ENCODE data around the gene HLA-DMB. TPM values are rescaled to one million over a fixed set of nuclear protein-coding genes. Genes with fewer than 3 reads are reported as not detected.
A peak's percentile ranks its signal among the peaks of the same experiment; 100 is the strongest.

HLA-DMB gene
- total and polyA plus RNA-seq, 10 of the 15 experiments (the other 5 are each of a cell fraction or from before 2014, with no cell fraction given): 114 to 173 (median 150) TPM

DNA sequence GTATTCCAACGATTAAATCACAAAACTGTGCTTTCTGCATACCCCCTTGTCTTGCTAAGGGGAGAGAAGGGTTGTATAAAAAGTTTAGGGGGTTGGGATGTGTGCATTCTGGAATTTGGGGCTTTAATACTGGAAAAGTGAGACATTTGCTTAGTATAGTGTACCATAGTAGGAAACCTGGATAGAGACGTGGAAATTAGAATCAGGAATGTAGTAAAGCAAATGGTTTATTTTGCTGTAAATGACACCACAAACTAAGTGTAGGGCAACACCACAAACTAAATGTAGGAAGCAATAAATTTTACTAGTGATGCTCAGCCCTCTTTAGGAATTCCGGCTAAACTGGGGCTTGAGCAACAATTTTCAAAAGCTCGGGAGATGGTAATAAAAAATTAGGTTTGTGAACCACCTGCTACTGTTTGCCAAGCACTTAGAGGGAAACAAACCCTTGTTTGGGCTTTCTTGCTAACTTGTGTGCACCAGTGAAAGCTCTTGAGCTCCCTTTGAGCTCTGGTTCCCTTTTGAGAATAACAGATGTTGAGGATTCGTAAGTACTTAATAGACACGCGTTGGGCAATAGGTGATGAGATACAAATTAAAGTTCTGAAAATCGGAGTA is 41.4 kb upstream of the HLA-DMB start (continued):
- no peak for TF ChIP-seq EGR1 (IDR thresholded peaks at IDR 0.05; ENCODE audit: borderline replicate concordance in 1 of 2, low read depth in 2 of 2, low read length in 2 of 2)
- TF ChIP-seq NRF1 (conservative IDR thresholded peaks at IDR 0.05; ENCODE audit: low read depth, low read length): no peak
- TF ChIP-seq RBBP5 (conservative IDR thresholded peaks at IDR 0.05): no peak
- TF ChIP-seq ZBTB33 (IDR thresholded peaks at IDR 0.05): no peak
- TF ChIP-seq BMI1 (IDR thresholded peaks at IDR 0.05; ENCODE audit: borderline replicate concordance): 0 out of 2 replicates have a peak, but pooled peaks have one; percentile 20
- TF ChIP-seq, protein P1, sequence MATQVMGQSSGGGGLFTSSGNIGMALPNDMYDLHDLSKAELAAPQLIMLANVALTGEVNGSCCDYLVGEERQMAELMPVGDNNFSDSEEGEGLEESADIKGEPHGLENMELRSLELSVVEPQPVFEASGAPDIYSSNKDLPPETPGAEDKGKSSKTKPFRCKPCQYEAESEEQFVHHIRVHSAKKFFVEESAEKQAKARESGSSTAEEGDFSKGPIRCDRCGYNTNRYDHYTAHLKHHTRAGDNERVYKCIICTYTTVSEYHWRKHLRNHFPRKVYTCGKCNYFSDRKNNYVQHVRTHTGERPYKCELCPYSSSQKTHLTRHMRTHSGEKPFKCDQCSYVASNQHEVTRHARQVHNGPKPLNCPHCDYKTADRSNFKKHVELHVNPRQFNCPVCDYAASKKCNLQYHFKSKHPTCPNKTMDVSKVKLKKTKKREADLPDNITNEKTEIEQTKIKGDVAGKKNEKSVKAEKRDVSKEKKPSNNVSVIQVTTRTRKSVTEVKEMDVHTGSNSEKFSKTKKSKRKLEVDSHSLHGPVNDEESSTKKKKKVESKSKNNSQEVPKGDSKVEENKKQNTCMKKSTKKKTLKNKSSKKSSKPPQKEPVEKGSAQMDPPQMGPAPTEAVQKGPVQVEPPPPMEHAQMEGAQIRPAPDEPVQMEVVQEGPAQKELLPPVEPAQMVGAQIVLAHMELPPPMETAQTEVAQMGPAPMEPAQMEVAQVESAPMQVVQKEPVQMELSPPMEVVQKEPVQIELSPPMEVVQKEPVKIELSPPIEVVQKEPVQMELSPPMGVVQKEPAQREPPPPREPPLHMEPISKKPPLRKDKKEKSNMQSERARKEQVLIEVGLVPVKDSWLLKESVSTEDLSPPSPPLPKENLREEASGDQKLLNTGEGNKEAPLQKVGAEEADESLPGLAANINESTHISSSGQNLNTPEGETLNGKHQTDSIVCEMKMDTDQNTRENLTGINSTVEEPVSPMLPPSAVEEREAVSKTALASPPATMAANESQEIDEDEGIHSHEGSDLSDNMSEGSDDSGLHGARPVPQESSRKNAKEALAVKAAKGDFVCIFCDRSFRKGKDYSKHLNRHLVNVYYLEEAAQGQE (IDR thresholded peaks at IDR 0.05; ENCODE audit: low read depth, low read length): no peak
- TF ChIP-seq, protein P2, sequence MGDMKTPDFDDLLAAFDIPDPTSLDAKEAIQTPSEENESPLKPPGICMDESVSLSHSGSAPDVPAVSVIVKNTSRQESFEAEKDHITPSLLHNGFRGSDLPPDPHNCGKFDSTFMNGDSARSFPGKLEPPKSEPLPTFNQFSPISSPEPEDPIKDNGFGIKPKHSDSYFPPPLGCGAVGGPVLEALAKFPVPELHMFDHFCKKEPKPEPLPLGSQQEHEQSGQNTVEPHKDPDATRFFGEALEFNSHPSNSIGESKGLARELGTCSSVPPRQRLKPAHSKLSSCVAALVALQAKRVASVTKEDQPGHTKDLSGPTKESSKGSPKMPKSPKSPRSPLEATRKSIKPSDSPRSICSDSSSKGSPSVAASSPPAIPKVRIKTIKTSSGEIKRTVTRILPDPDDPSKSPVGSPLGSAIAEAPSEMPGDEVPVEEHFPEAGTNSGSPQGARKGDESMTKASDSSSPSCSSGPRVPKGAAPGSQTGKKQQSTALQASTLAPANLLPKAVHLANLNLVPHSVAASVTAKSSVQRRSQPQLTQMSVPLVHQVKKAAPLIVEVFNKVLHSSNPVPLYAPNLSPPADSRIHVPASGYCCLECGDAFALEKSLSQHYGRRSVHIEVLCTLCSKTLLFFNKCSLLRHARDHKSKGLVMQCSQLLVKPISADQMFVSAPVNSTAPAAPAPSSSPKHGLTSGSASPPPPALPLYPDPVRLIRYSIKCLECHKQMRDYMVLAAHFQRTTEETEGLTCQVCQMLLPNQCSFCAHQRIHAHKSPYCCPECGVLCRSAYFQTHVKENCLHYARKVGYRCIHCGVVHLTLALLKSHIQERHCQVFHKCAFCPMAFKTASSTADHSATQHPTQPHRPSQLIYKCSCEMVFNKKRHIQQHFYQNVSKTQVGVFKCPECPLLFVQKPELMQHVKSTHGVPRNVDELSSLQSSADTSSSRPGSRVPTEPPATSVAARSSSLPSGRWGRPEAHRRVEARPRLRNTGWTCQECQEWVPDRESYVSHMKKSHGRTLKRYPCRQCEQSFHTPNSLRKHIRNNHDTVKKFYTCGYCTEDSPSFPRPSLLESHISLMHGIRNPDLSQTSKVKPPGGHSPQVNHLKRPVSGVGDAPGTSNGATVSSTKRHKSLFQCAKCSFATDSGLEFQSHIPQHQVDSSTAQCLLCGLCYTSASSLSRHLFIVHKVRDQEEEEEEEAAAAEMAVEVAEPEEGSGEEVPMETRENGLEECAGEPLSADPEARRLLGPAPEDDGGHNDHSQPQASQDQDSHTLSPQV (IDR thresholded peaks at IDR 0.05): no peak
- peak; percentile 42; the same call in 1 of the 2 replicates for TF ChIP-seq POLR2A (IDR thresholded peaks at IDR 0.05; ENCODE audit: low read depth, low read length)
- no peak for TF ChIP-seq HDAC2 (IDR thresholded peaks at IDR 0.05)
- peak; percentile 12; the same call in 1 of the 2 replicates for TF ChIP-seq ZBED1 (IDR thresholded peaks at IDR 0.05; ENCODE audit: borderline replicate concordance)
- TF ChIP-seq EED (IDR thresholded peaks at IDR 0.05; ENCODE audit: low read depth): no peak
- no peak for TF ChIP-seq ZBTB40 (IDR thresholded peaks at IDR 0.05; ENCODE audit: borderline replicate concordance)
- TF ChIP-seq MAX (IDR thresholded peaks at IDR 0.05; ENCODE audit: low read depth, low read length): no peak

All from GM12878 (cell line).